Stimulated activated CD4-positive, alpha-beta T cell treated with anti-CD3 and anti-CD28 coated beads, Interleukin-12 subunit alpha, Interleukin-12 subunit beta, amount 100 ng/mL, for 48 hours (primary cell): ENCODE data around the gene OSTN.

Experiments used
- DNase-seq, 3 donors: peaks; one replicate each; pipeline ENCODE4 v3.0.0-alpha.2; 2020; ENCODE audit warnings: low read depth in 2 of 3, low spot score in 1 of 3

OSTN gene

GRCh38 chr3:191306428-191306827 lies 107.4 kb downstream of the OSTN start:
- no peak for DNase-seq

GRCh38 chr3:191307341-191307740 lies 108.3 kb downstream of the OSTN start:
- DNase-seq: no peak

- no peak for DNase-seq
Observed at GRCh38 chr3:191313296-191313695, 114.3 kb downstream of the OSTN start.

GRCh38 chr3:191314109-191314728 lies 115.2 kb downstream of the OSTN start:
- no peak for DNase-seq
